Cardiac muscle cell (in vitro differentiated cells and primary cell): ENCODE results near the gene FDXR. TPM values are rescaled to one million over a fixed set of nuclear protein-coding genes. Genes with fewer than 3 reads are reported as not detected.
"Not testable (repeated sequence)": the region's sequence is repeated elsewhere in the genome, so short reads cannot be mapped to it uniquely, and the experiment has no call there.

Experiments
- DNase-seq, 2 donors: peaks; one replicate each; pipeline versions ENCODE4 v3.0.0 to v3.0.0-alpha.2; 2010 to 2017; ENCODE audit warnings: low read depth in 1 of 2, low spot score in 1 of 2
- H3K27ac ChIP-seq: fragments of 200-600 bp; sonication (generic); 2 replicates; pipeline ENCODE4 v1.5.1; 2016
- H3K27me3 ChIP-seq: fragments of 200-600 bp; sonication (generic); 2 replicates; pipeline ENCODE4 v1.6.0; 2016; ENCODE audit warnings: control low read depth
- H3K36me3 ChIP-seq: fragments of 200-600 bp; sonication (generic); 2 replicates; pipeline ENCODE4 v1.5.1; 2016; ENCODE audit warnings: control low read depth
- H3K4me1 ChIP-seq: fragments of 200-600 bp; sonication (generic); 2 replicates; pipeline ENCODE4 v1.8.1; 2017; ENCODE audit warnings: low read depth, mild to moderate bottlenecking, mixed run types
- H3K4me3 ChIP-seq: fragments of 200-600 bp; sonication (generic); 2 replicates; pipeline ENCODE4 v1.5.1; 2016; ENCODE audit warnings: mild to moderate bottlenecking
- H3K9me3 ChIP-seq: fragments of 200-600 bp; sonication (generic); 2 replicates; pipeline ENCODE4 v1.5.1; 2017; ENCODE audit warnings: low read depth, mild to moderate bottlenecking, control low read depth
- CTCF ChIP-seq: IDR thresholded peaks from 2 replicates; pipeline ENCODE4 v1.5.1; 2012; ENCODE audit warnings: low read depth, mild to moderate bottlenecking, low read length
- polyA plus RNA-seq: library from polyadenylated mRNA; unstranded; fragments of >200 nt; fragmentation: Nextera tagmentation; extraction: Ambion mirVana; gene quantifications from 2 replicates; pipeline ENCODE4 v1.2.1, GENCODE V29; 2016
- total RNA-seq: library from RNA; depleted of rRNA; stranded (reverse); fragments of >200 nt; gene quantifications from 2 replicates; pipeline ENCODE4 v1.2.3, GENCODE V29; 2016

Gene FDXR
- total and polyA plus RNA-seq, 2 experiments from 2014 or later = 44.6 to 49.9 TPM

GRCh38 chr17:74871356-74872076 lies 1.3 kb downstream of the FDXR start:
- Histone ChIP-seq H3K4me1 (peaks cover 40% of the 10 kb centered on the region), H3K27ac (no peak overlapping the region), H3K27me3 (no peaks in the 10 kb centered on the region), H3K4me3 (peak overlapping the region; percentile 59), H3K9me3 (no peaks in the 10 kb centered on the region), H3K36me3 (no peaks in the 10 kb centered on the region)
- no peak for DNase-seq
- TF ChIP-seq CTCF = no peak

- no peak for TF ChIP-seq CTCF
- Histone ChIP-seq H3K4me3 (no peak overlapping the region), H3K27me3 (no peaks in the 10 kb centered on the region), H3K27ac (no peak overlapping the region), H3K9me3 (no peaks in the 10 kb centered on the region), H3K4me1 (peaks cover 31% of the 10 kb centered on the region), H3K36me3 (no peaks in the 10 kb centered on the region)
- DNase-seq = peak in 1 of 2 donors; percentile 86
Observed at GRCh38 chr17:74870512-74870911, 2.3 kb downstream of the FDXR start.

- H3K27ac ChIP-seq, DNase-seq, H3K36me3 ChIP-seq, H3K9me3 ChIP-seq, H3K27me3 ChIP-seq, H3K4me3 ChIP-seq: not testable (repeated sequence)
- peaks cover 31% of the 10 kb centered on the region for H3K4me1 ChIP-seq
Observed at GRCh38 chr17:74870028-74870427, 2.8 kb downstream of the FDXR start.

- no peak for TF ChIP-seq CTCF
- Histone ChIP-seq H3K4me1 (peaks cover 29% of the 10 kb centered on the region), H3K4me3 (no peak overlapping the region), H3K36me3 (no peaks in the 10 kb centered on the region), H3K27ac (peak overlapping the region; percentile 89), H3K9me3 (no peaks in the 10 kb centered on the region), H3K27me3 (no peaks in the 10 kb centered on the region)
- no peak for DNase-seq
Observed at GRCh38 chr17:74868908-74869255, 3.9 kb downstream of the FDXR start.

GRCh38 chr17:74868251-74868907 lies 4.4 kb downstream of the FDXR start:
- TF ChIP-seq CTCF = no peak
- Histone ChIP-seq H3K27me3 (no peaks in the 10 kb centered on the region), H3K9me3 (no peaks in the 10 kb centered on the region), H3K27ac (peak overlapping the region; percentile 89), H3K4me3 (no peak overlapping the region), H3K4me1 (peaks cover 27% of the 10 kb centered on the region), H3K36me3 (no peaks in the 10 kb centered on the region)
- peak in 1 of 2 donors; percentile 23 for DNase-seq

- DNase-seq = no peak
Observed at GRCh38 chr17:74866198-74866835, 6.5 kb downstream of the FDXR start.

More at GRCh38 chr17:74866198-74866835, 6.5 kb downstream of the FDXR start:
- no peak for TF ChIP-seq CTCF
- H3K27ac ChIP-seq = no peak overlapping the region
- peaks cover 6% of the 10 kb centered on the region for H3K27me3 ChIP-seq
- H3K4me3 ChIP-seq = no peak overlapping the region
- no peaks in the 10 kb centered on the region for H3K36me3 ChIP-seq
- H3K4me1 ChIP-seq = peaks cover 23% of the 10 kb centered on the region
- no peaks in the 10 kb centered on the region for H3K9me3 ChIP-seq
